ENCODE data around the gene PLEKHN1.

PLEKHN1 gene

GRCh38 chr1:953524-954320 lies 12.6 kb upstream of the PLEKHN1 start:
- no peak overlapping the region for H3K4me3 ChIP-seq (ENCODE audit: low read depth, low read length)
- in situ Hi-C loops (cut with HindIII; ENCODE audit: low sequenced_read_pairs) = no loop called here
- TF ChIP-seq CTCF (IDR thresholded peaks at IDR 0.05; ENCODE audit: low read depth, low read length, missing control alignments) = no peak
- DNase-seq (ENCODE audit: low read depth) = no peak

GRCh38 chr1:954927-955326 lies 11.4 kb upstream of the PLEKHN1 start:
- H3K4me3 ChIP-seq (ENCODE audit: low read depth, low read length) = no peak overlapping the region
- DNase-seq (ENCODE audit: low read depth) = no peak
- TF ChIP-seq CTCF (IDR thresholded peaks at IDR 0.05; ENCODE audit: low read depth, low read length, missing control alignments) = no peak
- in situ Hi-C loops (cut with HindIII; ENCODE audit: low sequenced_read_pairs) = no loop called here

- no peak for DNase-seq (ENCODE audit: low read depth)
- in situ Hi-C loops (cut with HindIII; ENCODE audit: low sequenced_read_pairs) = no loop called here
- TF ChIP-seq CTCF (IDR thresholded peaks at IDR 0.05; ENCODE audit: low read depth, low read length, missing control alignments) = no peak
- H3K4me3 ChIP-seq (ENCODE audit: low read depth, low read length) = no peak overlapping the region
Observed at GRCh38 chr1:955474-955873, 10.8 kb upstream of the PLEKHN1 start.

GRCh38 chr1:956636-957035 lies 9.6 kb upstream of the PLEKHN1 start:
- no peak for DNase-seq (ENCODE audit: low read depth)
- no peak overlapping the region for H3K4me3 ChIP-seq (ENCODE audit: low read depth, low read length)
- TF ChIP-seq CTCF (IDR thresholded peaks at IDR 0.05; ENCODE audit: low read depth, low read length, missing control alignments) = no peak
- in situ Hi-C loops (cut with HindIII; ENCODE audit: low sequenced_read_pairs) = no loop called here

GRCh38 chr1:958823-959730 lies 7.2 kb upstream of the PLEKHN1 start, which contains the start of gene NOC2L:
NOC2L (minus strand) TSS chr1:959256; CDS start chr1:959240, 16 bp downstream.
- TF ChIP-seq CTCF (IDR thresholded peaks at IDR 0.05; ENCODE audit: low read depth, low read length, missing control alignments) = no peak
- peak; percentile 42 for DNase-seq (ENCODE audit: low read depth)
- peak within 1 kb of the TSS; percentile 98 for H3K4me3 ChIP-seq (ENCODE audit: low read depth, low read length)
- in situ Hi-C loops (cut with HindIII; ENCODE audit: low sequenced_read_pairs) = no loop called here

GRCh38 chr1:959731-960362 lies 6.4 kb upstream of the PLEKHN1 start:
- DNase-seq (ENCODE audit: low read depth) = no peak
- TF ChIP-seq CTCF (IDR thresholded peaks at IDR 0.05; ENCODE audit: low read depth, low read length, missing control alignments) = no peak
- H3K4me3 ChIP-seq (ENCODE audit: low read depth, low read length) = peak overlapping the region; percentile 59
- in situ Hi-C loops (cut with HindIII; ENCODE audit: low sequenced_read_pairs) = no loop called here
